HG03064 (cell line): Measurements from ENCODE around the gene LRRC26.

Experiments used
- ATAC-seq: cut with Tn5 transposase; IDR thresholded peaks from one replicate; pipeline ENCODE4 v1.9.1; 2021; ENCODE audit warnings: low read depth; ENCODE audit not compliant: unreplicated experiment

The LRRC26 gene

GRCh38 chr9:137169896-137170358 is at the start of gene LRRC26:
Gene LRRC26, minus strand, starts transcription at chr9:137170051. Its CDS starts 108 bp downstream, at chr9:137169943.
- ATAC-seq = no peak

- ATAC-seq = no peak
These were observed 49.0 kb upstream of the LRRC26 start for GRCh38 chr9:137218754-137219271.

- no peak for ATAC-seq
These were observed 48.4 kb upstream of the LRRC26 start for GRCh38 chr9:137218212-137218753.

- no peak for ATAC-seq
These were observed 47.7 kb upstream of the LRRC26 start for GRCh38 chr9:137217276-137218211.

- ATAC-seq = no peak
These were observed 46.5 kb upstream of the LRRC26 start for GRCh38 chr9:137216188-137216965.

- ATAC-seq = no peak
These were observed 45.5 kb upstream of the LRRC26 start for GRCh38 chr9:137215196-137215986.

- ATAC-seq = no peak
These were observed 44.8 kb upstream of the LRRC26 start for GRCh38 chr9:137214620-137215019.

- no peak for ATAC-seq
These were observed 43.6 kb upstream of the LRRC26 start for GRCh38 chr9:137213160-137214060.

- no peak for ATAC-seq
These were observed 42.7 kb upstream of the LRRC26 start for GRCh38 chr9:137212520-137212919.

- no peak for ATAC-seq
These were observed 41.7 kb upstream of the LRRC26 start for GRCh38 chr9:137211532-137211931.

- no peak for ATAC-seq
These were observed 36.8 kb upstream of the LRRC26 start for GRCh38 chr9:137206602-137207001.

GRCh38 chr9:137205126-137206069 is 35.5 kb upstream of the LRRC26 start, which contains the start of the genes NDOR1 and TMEM203:
Gene NDOR1, plus strand, starts transcription at chr9:137205700. Its CDS starts 78 bp downstream, at chr9:137205778.
Gene TMEM203, minus strand, starts transcription at chr9:137205648. Its CDS starts 234 bp downstream, at chr9:137205414.
- ATAC-seq = no peak

GRCh38 chr9:137204731-137205125 is 34.9 kb upstream of the LRRC26 start:
- no peak for ATAC-seq

GRCh38 chr9:137202966-137203365 is 33.1 kb upstream of the LRRC26 start:
- ATAC-seq = no peak

GRCh38 chr9:137201205-137201868 is 31.5 kb upstream of the LRRC26 start:
- no peak for ATAC-seq

GRCh38 chr9:137200311-137201204 is 30.7 kb upstream of the LRRC26 start, which contains the start of gene TPRN:
Gene TPRN, minus strand, starts transcription at chr9:137200741. Its CDS starts 30 bp downstream, at chr9:137200711.
- ATAC-seq = peak; percentile 84
